ENCODE results near the gene ADAMTS13.

Gene ADAMTS13

DNA sequence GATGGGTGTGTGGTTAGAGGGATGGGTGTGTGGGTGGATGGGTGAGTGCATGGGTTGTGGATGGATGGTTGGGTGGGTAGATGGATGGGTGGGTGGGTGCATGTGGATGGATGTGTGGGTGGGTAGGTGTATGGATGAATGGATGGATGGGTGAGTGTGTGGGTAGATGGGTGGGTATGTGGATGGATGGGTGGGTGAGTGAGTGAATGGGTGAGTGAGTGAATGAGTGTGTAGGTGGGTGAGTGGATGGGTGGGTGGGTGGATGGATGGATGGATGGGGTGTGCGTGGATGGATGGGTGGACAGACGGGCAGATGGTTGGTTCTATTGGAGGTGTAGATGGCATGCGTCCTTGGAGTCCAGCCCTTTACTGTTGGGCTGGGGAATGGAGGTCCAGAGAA lies 28.8 kb upstream of the ADAMTS13 start:
- no peak for DNase-seq

DNA sequence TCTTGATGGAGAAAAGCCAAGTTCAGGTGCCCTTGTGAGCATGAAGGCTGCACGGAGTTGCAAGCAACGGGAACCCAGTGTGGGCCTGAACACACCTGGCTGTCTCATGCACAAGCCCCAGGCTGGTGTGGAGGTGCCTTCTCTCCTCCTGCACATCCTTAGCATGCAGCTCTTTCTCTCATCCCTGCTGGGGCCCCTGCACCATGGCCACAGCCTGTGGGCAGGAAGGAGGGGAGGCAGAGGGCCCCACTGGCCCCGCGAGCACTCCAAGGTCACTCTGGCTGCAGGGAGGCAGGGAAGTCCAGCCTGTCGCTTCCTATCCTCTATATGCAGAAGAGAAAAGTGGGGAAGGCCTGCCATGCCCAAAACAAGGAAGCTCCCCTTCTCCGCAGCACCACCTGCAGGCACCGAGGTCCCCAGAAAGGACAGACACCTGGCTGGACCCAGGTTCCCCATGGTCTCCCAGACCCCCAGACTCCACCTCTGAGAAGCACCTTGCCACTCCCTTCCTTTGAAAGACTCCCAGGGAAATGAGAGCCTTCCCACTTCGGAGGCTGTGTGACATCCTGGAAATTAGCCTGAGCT lies 27.4 kb upstream of the ADAMTS13 start:
- DNase-seq: no peak

GRCh38 chr9:133396952-133397351 lies 25.2 kb upstream of the ADAMTS13 start:
- DNase-seq: no peak

DNA sequence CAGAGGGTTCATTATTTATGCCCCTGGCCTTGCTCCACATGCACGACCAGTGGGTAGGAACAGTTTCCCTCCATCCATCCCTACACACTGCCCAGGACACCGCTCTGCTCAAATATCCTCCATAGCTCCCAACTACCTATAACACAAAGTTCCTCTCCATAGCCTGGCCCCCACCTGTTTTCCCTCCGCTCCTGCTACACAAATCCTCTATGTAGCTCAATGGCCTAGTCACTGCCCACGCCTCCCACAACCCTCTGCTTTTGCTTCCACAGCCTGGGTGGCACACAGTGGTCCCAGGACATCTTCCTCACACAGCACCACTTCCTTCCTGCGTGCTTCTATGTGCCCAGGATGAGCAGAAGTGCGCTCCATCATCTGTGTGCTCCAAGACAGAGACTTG lies 24.8 kb upstream of the ADAMTS13 start:
- no peak for DNase-seq

- no peak for DNase-seq
Observed at GRCh38 chr9:133397895-133398294, 24.3 kb upstream of the ADAMTS13 start.

DNA sequence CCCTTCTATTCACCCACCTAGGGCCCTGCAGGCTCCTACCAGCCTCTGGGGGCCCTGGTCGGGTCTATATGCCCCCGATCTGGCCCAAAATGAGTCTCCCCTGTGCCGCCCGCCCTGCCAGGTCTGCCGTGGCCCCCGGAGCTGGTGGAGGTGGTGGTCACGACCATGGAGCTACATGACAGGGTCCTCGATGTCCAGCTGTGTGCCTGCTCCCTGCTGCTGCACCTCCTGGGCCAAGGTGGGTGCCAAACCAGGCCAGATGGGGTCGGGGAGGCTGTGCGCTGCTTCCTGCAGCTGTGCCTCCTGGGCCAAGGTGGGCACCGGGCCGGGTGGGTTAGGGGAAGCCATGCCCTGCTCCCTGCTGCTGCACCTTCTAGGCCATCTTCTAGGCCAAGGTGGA lies 21.9 kb upstream of the ADAMTS13 start:
- DNase-seq: no peak

DNA sequence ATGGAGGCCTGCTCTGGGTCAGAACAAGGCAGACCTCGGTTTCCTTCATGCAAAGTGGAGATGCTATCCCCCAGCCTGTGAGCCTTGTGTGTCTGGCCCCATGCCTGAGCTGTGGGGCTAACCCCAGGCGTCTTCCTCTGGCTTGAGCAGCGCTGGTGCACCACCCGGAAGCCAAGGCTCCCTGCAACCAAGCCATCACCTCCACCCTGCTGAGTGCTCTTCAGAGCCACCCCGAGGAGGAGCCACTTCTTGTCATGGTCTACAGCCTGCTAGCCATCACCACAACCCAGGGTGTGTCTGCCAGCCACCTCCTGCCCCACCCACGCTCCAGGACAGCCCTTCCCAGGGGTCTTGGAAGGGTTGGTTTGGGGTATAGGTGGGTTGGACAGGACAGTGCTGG lies 20.6 kb upstream of the ADAMTS13 start:
- no peak for DNase-seq

DNA sequence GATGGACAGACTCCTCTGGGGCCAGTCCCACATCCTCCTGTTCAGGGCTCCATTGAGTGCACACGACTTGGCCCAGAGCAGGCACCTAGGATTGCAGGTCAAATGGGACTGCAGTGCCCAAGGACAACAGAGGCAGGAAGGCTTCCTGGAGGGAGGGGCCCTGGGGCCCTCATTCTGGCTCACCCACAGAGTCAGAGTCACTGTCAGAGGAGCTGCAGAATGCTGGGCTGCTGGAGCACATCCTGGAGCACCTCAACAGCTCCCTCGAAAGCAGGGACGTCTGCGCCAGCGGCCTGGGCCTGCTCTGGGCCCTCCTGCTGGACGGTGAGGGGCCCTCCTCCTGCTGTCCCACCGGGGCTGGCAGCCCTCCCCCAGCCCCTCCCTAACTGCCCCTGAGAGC lies 19.5 kb upstream of the ADAMTS13 start:
- DNase-seq: no peak

DNA sequence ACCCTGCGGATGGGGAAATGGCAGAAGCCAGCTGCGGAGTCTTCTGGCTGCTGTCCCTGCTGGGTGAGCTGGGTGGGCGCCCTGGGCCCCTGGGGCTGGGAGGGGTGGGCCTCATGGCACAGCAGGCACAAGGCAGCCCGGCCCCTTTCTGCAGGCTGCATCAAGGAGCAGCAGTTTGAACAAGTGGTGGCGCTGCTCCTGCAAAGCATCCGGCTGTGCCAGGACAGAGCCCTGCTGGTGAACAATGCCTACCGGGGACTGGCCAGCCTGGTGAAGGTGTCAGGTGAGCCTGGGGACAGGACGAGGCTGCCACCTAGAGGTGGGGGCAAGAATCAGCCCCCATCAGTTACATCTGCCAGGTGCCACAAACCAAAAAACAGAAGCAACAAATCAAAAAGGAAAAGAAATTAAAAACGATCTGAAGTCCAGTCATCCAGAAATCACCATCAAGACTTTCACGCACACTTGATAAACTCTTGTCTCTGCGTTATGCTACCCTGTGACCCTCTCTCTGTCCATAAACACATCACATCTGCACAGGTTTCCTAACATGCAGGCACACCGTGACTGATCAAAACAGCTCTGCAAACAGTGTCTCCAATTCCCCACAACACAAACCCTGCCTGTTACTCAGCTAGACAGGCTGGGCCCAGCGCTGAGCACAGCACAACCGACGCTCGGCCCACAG lies 18.3 kb upstream of the ADAMTS13 start:
- DNase-seq: no peak

- DNase-seq: no peak
Observed at GRCh38 chr9:133404454-133405002, 17.6 kb upstream of the ADAMTS13 start.

- DNase-seq: peak; percentile 28
Observed at GRCh38 chr9:133405508-133406438, 16.4 kb upstream of the ADAMTS13 start.

DNA sequence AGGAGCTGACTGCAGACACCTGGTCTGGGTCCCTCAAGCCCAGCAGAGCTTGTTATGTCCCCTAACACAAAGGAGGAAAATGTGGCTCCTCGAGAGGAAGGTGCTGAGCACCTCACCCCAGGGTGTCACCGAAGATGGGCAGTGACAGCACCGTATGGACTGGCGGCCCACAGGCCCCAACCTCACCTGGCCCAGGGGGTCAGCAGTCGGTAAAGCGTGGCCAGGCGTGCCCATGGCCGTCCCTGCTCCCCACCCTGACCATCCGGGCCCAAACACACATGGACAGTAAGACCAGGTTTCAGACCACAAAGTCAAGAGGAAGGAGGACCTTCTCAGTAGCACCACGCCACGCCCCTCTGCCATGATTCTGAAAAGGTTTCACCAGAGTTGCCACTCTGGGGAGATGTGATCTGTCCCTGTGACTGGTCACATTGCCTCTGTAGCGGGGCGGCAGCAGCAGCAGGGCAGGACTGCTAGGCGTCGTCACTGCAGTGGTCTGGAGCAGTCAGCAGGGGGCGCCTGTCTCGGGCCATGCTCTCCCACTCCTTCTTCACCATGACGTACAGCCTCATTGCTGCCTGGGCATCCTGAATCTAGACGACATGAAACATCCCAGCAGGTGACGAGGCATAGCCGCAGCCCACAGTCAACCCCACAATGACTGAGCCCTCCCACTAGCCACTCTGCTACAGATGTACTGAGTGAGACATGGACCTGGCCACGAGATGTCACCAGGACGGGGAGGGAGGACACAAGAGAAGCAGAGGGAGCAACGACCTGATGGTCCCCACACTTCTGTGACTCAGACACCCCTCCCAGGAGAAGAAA lies 15.5 kb upstream of the ADAMTS13 start:
- DNase-seq: peak; percentile 67

DNA sequence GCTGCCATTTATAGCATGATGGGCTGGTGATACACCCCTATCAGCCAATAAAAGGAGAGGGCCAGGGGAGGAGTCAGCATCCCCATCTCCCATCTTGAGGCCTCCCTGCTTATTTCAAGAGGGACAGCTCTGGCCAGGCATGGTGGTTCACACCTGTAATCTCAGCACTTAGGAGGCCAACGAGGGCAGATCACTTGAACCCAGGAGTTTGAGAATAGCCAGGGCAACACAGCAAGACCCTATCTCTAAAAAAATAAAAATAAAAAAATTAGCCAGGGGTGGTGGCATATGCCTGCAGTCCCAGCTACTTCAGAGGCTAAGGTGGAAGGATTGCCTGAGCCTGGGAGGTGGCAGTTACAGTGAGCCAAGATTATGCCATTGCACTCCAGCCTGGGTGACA lies 14.1 kb upstream of the ADAMTS13 start:
- DNase-seq: no peak

GRCh38 chr9:133415170-133415569 lies 7.0 kb upstream of the ADAMTS13 start:
- no peak for DNase-seq

DNA sequence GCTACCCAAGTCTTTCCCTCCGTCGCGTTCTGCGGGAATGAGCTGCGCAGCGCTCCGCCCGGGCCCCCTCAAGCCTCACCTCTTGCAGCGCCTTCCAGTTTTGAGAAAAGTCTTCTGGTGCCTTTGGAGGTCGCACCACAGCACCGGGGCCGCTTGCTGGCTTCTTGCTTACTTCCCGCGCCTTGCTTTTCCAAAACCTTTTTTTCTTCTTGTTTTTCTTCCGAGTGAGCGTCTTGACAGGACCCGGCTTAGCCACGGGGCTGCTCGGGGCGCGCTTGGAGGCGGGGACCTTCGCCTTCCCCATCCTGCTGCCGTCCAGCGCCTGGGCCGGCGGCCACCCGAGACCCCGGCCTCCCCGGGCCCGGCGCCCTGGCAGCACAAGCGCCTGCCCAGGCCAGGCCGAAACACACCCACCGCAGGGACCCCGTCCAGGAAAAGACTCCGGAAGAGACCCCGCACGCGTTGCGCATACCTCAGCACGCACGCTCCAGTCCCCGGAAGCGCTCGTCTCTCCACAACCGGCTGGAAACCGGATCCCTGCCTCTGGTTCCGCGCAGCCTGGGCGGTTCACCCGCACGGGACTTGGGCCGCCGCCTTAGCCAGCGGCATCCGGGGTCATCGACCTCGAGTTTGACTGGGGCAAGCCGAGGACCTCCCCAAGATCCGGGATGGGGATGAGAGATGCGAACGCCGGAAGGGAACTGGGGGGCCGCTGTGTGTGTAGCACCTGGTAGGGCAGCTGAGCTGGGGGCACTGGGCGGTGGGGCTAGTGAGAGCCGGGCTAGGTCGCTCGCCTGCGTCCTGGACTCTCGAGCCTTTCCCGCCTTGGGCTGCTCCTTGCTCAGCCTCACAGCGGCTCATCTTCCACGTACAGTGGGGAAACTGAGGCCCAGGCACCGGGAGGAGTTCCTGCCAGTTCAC lies 4.4 kb upstream of the ADAMTS13 start, which contains the start of gene REXO4:
REXO4 (minus strand) TSS at position 470 of the 921 bp plus-strand sequence; CDS start at position 304, 166 bp downstream.
- DNase-seq: peak; percentile 91

DNA sequence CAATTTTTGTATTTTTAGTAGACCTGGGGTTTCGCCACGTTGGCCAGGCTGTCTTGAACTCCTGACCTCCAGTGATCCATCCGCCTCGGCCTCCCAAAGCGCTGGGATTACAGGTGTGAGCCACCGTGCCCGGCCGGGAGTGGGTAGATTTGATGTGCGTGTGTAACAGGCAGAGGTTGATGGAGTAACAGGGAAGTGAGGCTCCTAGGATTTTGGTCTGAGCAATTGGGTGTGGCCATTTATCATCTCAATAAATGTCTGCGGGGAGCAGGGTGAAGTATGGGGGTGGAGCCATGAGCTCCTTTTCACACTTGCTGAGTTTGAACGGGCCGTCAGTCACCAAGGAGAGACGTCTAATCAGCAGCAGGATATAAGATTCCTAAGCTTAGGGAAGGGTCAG lies 3.2 kb upstream of the ADAMTS13 start:
- DNase-seq: no peak

- DNase-seq: no peak
Observed at GRCh38 chr9:133420392-133420827, 1.8 kb upstream of the ADAMTS13 start.

- no peak for DNase-seq
Observed at GRCh38 chr9:133423216-133423615, 1.0 kb downstream of the ADAMTS13 start.

DNA sequence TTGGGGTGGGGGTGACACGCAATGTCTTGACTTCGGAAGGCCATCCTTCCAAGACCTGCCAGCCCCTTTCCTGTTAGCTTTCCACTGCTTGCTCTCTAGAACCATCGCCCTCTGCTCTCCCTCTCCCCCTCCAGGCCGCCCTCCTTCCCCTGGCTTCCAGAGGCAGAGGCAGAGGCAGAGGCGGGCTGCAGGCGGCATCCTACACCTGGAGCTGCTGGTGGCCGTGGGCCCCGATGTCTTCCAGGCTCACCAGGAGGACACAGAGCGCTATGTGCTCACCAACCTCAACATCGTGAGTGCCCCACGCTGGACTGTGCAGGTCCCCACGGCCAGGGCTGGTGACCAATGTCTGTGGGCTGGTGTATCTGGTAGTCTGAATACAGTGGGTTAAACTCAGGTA lies 2.0 kb downstream of the ADAMTS13 start:
- DNase-seq: no peak

GRCh38 chr9:133425049-133425632 lies 3.0 kb downstream of the ADAMTS13 start:
- DNase-seq: no peak

GRCh38 chr9:133426011-133426410 lies 3.8 kb downstream of the ADAMTS13 start:
- no peak for DNase-seq

Data from fibroblast of skin of right biceps (primary cell).